ENCODE measurements around the gene RIOK3. TPM values are rescaled to one million over a fixed set of nuclear protein-coding genes. Genes with fewer than 3 reads are reported as not detected.

The RIOK3 gene
- total RNA-seq, 1 donor from 2014 or later: 73.4 TPM

DNA sequence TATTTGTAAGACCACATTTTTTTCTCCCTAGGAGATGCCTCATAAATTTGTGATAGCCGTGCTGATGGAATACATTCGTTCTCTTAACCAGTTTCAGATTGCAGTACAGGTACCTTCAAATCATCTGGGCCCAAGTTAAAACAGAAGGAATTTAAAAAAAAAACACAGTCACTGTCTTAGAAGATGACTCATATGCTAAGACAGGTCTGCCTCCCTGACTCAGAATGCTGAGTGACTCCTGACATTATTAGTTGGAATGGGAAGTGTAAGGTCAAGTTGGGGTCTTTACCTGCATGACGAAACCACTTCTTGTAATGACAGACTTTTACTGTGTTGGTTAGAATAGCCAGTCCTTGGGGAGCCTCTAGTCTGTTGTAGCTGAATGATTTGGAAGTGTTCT lies 76.5 kb downstream of the RIOK3 start:
- no peak for DNase-seq (ENCODE audit: low spot score)

DNA sequence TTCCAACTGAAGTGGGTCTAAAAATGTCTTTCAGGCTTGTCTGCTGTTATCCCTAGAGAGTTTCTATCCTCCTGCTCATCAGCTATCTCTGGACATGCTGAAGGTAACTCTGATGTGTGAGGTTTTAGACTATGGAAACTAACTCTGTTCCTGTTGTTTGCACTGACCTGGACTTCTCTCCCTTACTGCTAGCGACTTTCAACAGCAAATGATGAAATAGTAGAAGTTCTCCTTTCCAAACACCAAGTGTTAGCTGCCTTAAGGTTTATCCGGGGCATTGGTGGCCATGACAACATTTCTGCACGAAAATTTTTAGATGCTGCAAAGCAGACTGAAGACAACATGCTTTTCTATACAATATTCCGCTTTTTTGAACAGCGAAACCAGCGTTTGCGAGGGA lies 77.1 kb downstream of the RIOK3 start:
- DNase-seq (ENCODE audit: low spot score): no peak

DNA sequence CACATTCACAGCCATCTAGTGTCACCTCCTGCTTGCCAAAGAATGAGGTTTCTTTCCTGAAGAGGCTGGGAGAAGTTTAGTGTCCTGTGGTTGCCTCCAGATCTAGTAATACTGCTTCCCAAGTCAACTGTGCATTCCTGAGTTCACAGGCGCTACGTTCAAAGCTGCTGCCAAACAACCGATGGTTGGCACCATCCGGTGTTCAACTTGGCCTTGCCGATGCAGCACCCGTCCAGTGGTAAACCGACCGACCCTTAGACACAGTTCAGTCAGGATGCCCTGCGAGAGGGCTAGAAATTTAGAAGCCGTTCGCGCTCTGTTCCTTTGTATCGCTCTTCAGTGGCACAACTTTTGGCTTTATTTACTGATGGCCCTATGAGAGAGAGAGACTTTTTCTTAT lies 78.8 kb downstream of the RIOK3 start:
- no peak for DNase-seq (ENCODE audit: low spot score)

Other genes starting within 250 kb of the RIOK3 start
- 27.5 TPM for gene RMC1, start 50.2 kb downstream of the RIOK3 start, total RNA-seq
- gene NPC1, start 133.2 kb downstream of the RIOK3 start, total RNA-seq: 42.0 TPM
- gene ANKRD29, start 209.6 kb downstream of the RIOK3 start, total RNA-seq: 8.0 TPM
- gene LAMA3, start 236.2 kb downstream of the RIOK3 start, total RNA-seq: 28.7 TPM

Measured in ureter (tissue), 1 donor.